ENCODE results near the gene TMEM229A. TPM values are rescaled to one million over a fixed set of nuclear protein-coding genes. Genes with fewer than 3 reads are reported as not detected.

Gene TMEM229A
- polyA plus RNA-seq, 3 donors = not detected

GRCh38 chr7:123999703-124000102 lies 33.2 kb downstream of the TMEM229A start:
- Histone ChIP-seq H3K27me3 (ENCODE audit: control insufficient read depth in 2 of 2, insufficient read depth in 2 of 2, low read length in 2 of 2) (no peaks in the 10 kb centered on the region), H3K9ac (ENCODE audit: insufficient read depth, low read length, poor library complexity, severe bottlenecking) (no peak overlapping the region), H3K4me1 (ENCODE audit: control insufficient read depth in 1 of 2, insufficient read depth in 2 of 2, low read length in 2 of 2) (no peaks in the 10 kb centered on the region), H3K9me3 (replicated peaks in 1 of 2; ENCODE audit: control insufficient read depth in 1 of 2, insufficient read depth in 1 of 2, low read length in 2 of 2) (peaks cover 0 to 13% of the 10 kb centered on the region in 2 donors), H3K79me2 (ENCODE audit: insufficient read depth, low read length) (no peaks in the 10 kb centered on the region), H3K27ac (ENCODE audit: low read depth in 1 of 2, low read length in 2 of 2) (no peak overlapping the region), H3K4me2 (replicated peaks; ENCODE audit: extremely low read depth, low read length, poor library complexity, severe bottlenecking) (no peak overlapping the region), H3K36me3 (replicated peaks in 1 of 2; ENCODE audit: control insufficient read depth in 1 of 2, insufficient read depth in 2 of 2, low read length in 2 of 2) (no peaks in the 10 kb centered on the region), H2AFZ (ENCODE audit: insufficient read depth, low read depth, low read length, poor library complexity, severe bottlenecking) (no peak overlapping the region), H4K20me1 (ENCODE audit: insufficient read depth, low read length) (no peaks in the 10 kb centered on the region), H3K4me3 (replicated peaks in 1 of 3; ENCODE audit: low read depth in 2 of 3, low read length in 3 of 3) (no peak overlapping the region)
- Mint-ChIP-seq H3K4me1 (no peaks in the 10 kb centered on the region), H3K4me3 (no peak overlapping the region), H3K27me3 (ENCODE audit: low read depth in 3 of 3) (peaks cover 0 to 3% (median 1%) of the 10 kb centered on the region in 3 donors), H3K9me3 (peaks cover 3 to 14% (median 4%) of the 10 kb centered on the region in 7 donors), H3K36me3 (no peaks in the 10 kb centered on the region), H3K27ac (no peak overlapping the region)
- no CpG with 5 or more reads among the region's 3 CpGs for WGBS (ENCODE audit: insufficient coverage)
- TF ChIP-seq CTCF (IDR thresholded peaks at IDR 0.05) = no peak
- no peak for DNase-seq
- intact Hi-C loops (cut with micrococcal nuclease) = no loop called here

DNA sequence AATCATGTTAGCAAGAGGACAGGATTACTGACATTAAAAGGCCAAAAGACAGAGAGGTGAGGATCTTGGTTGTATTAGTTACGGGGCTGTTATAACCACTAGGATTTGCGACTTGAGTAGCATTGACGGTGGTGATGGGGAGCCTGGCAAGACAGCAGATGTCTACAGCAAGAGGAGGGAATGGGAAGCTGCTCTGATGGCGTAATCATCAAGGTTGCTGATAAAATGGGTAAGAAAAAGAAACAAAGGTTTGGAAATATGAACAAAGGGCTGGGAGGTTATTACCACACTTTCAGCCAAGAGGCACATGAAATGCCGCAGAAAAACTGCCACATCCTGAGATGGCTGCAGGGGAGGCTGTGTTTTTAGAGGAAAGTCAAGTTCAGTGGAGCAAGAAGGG lies 33.9 kb downstream of the TMEM229A start:
- no peaks in the 10 kb centered on the region for H3K36me3 Mint-ChIP-seq
- H3K27me3 ChIP-seq (ENCODE audit: control insufficient read depth in 2 of 2, insufficient read depth in 2 of 2, low read length in 2 of 2) = no peaks in the 10 kb centered on the region
- H3K9me3 Mint-ChIP-seq = peaks cover 1 to 12% (median 4%) of the 10 kb centered on the region in 7 donors
- no peak overlapping the region for H2AFZ ChIP-seq (ENCODE audit: insufficient read depth, low read depth, low read length, poor library complexity, severe bottlenecking)
- no peak overlapping the region for H3K27ac ChIP-seq (ENCODE audit: low read depth in 1 of 2, low read length in 2 of 2)
- H3K27ac Mint-ChIP-seq = no peak overlapping the region
- H3K4me1 Mint-ChIP-seq = no peaks in the 10 kb centered on the region
- intact Hi-C loops (cut with micrococcal nuclease) = no loop called here
- H3K27me3 Mint-ChIP-seq (ENCODE audit: low read depth in 3 of 3) = peaks cover 0 to 3% (median 1%) of the 10 kb centered on the region in 3 donors
- no peak overlapping the region for H3K4me3 Mint-ChIP-seq
- no peak for TF ChIP-seq CTCF (IDR thresholded peaks at IDR 0.05)
- DNase-seq = no peak
- no peaks in the 10 kb centered on the region for H4K20me1 ChIP-seq (ENCODE audit: insufficient read depth, low read length)
- H3K4me3 ChIP-seq (replicated peaks in 1 of 3; ENCODE audit: low read depth in 2 of 3, low read length in 3 of 3) = no peak overlapping the region
- H3K9ac ChIP-seq (ENCODE audit: insufficient read depth, low read length, poor library complexity, severe bottlenecking) = no peak overlapping the region
- no peaks in the 10 kb centered on the region for H3K79me2 ChIP-seq (ENCODE audit: insufficient read depth, low read length)
- 90% methylated on average over 5 of the region's 5 CpGs for WGBS (ENCODE audit: insufficient coverage)
- peaks cover 0 to 6% of the 10 kb centered on the region in 2 donors for H3K9me3 ChIP-seq (replicated peaks in 1 of 2; ENCODE audit: control insufficient read depth in 1 of 2, insufficient read depth in 1 of 2, low read length in 2 of 2)
- no peaks in the 10 kb centered on the region for H3K4me1 ChIP-seq (ENCODE audit: control insufficient read depth in 1 of 2, insufficient read depth in 2 of 2, low read length in 2 of 2)
- no peaks in the 10 kb centered on the region for H3K36me3 ChIP-seq (replicated peaks in 1 of 2; ENCODE audit: control insufficient read depth in 1 of 2, insufficient read depth in 2 of 2, low read length in 2 of 2)
- H3K4me2 ChIP-seq (replicated peaks; ENCODE audit: extremely low read depth, low read length, poor library complexity, severe bottlenecking) = no peak overlapping the region
